PC-9 (cell line): ENCODE data around the gene CHN1.

Experiments used
- CTCF ChIP-seq: fragments of 200-600 bp; sonication (generic); conservative IDR thresholded peaks from 2 replicates; pipeline ENCODE4 v1.6.1; 2017; ENCODE audit warnings: mixed run types, antibody characterized with exemption, mild to moderate bottlenecking, moderate library complexity
- EZH2 ChIP-seq: fragments of 200-600 bp; sonication (generic); IDR thresholded peaks from 2 replicates; pipeline ENCODE4 v1.8.0; 2017; ENCODE audit warnings: antibody characterized with exemption, low read depth

GRCh38 chr2:174772472-174772801 lies 232.7 kb downstream of the CHN1 start:
- TF ChIP-seq EZH2, result no peak
- TF ChIP-seq CTCF, result no peak
